GM20431 (cell line): ENCODE measurements around the gene PFAS.

Source experiments
- in situ Hi-C: fragments of 300-500 bp; cut with MseI, MboI; formaldehyde crosslinking; loops from one replicate; pipeline ENCODE4 v1.15.0; 2020; ENCODE audit warnings: low sequenced_read_pairs; ENCODE audit not compliant: unreplicated experiment

PFAS gene

DNA sequence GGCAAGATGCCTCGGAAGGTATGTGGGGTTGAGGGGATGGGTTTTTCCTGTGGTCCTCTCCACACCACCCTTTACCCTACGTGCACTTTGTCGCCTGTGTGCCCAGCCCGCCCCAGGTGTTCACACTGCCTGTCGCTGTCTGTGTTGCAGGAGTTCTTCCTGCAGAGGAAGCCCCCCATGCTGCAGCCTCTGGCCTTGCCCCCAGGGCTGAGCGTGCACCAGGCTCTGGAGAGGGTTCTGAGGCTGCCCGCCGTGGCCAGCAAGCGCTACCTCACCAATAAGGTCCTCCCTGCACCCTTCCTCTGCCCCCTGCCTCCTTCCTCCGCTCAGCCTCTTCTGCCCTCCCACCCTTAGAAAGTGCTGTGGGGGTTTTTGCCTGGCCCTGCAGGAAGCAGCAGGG is 15.2 kb downstream of the PFAS start:
- in situ Hi-C loops = no loop called here

DNA sequence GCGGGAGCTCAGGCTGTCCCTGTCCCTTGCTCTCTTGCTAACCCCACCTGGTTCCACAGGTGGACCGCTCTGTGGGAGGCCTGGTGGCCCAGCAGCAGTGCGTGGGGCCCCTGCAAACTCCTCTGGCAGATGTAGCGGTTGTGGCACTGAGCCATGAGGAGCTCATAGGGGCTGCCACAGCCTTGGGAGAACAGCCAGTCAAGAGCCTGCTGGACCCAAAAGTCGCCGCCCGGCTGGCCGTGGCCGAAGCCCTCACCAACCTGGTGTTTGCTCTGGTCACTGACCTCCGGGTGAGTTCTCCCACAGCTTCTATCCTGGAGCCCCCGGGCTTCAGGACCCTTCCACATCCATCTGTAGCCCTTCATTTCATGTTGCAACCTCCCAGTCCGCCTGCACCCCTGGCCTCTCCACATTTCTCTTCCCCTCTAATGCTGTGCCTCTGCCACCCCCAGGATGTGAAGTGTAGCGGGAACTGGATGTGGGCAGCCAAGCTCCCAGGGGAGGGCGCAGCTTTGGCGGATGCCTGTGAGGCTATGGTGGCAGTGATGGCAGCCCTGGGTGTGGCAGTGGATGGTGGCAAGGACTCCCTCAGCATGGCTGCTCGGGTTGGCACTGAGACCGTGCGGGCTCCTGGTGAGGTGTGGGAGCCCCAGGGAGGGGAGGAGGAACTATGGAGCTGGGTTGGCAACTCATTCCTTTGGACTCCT is 15.9 kb downstream of the PFAS start:
- in situ Hi-C loops = no loop called here

DNA sequence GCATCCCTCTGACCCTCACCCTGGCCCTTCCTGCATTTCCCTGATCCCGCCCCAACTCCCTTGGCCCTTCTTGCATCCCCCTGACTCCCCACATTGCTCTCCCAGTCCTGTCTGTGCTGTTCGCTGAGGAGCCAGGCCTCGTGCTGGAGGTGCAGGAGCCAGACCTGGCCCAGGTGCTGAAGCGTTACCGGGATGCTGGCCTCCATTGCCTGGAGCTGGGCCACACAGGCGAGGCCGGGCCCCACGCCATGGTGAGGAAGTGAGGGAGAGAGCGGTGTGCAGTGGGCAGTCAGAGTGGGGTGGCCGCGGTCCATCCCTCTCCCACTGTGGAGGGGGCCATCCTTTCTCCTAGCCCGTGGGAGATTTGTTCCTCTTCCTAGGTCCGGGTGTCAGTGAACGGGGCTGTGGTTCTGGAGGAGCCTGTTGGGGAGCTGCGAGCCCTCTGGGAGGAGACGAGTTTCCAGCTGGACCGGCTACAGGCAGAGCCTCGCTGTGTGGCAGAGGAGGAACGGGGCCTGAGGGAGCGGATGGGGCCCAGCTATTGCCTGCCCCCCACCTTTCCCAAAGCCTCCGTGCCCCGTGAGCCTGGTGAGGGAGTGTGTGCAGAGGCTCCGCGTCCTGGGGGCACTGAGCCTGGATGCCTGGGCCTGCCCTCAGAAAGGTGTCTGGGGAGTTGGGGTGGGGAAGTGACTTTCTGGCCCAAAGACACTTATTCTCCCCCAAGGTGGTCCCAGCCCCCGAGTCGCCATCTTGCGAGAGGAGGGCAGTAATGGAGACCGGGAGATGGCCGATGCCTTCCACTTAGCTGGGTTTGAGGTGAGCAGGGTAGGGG is 17.8 kb downstream of the PFAS start:
- in situ Hi-C loops = no loop called here

DNA sequence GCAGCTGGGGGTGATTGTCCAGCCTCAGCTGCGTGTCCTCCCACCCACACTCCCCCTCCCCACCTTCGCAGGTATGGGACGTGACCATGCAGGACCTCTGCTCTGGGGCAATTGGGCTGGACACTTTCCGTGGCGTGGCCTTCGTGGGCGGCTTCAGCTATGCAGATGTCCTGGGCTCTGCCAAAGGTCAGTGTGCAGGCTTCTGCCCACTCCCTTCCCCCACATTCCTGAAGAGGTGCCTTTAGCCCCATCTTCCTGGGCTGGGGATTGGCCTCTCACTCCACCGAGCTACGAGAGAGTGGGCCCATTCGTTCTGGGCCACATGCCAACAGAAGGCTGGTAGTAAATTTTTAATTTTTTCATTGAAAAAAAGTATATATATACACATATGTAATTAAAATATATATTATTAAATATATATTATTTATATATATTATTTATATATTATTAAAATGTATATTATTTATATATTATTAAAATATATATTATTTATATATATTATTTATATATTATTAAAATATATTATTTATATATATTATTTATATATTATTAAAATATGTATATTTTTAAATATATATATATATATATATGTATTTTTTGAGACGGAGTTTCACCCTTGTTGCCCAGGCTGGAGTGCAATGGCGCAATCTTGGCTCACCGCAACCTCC is 18.5 kb downstream of the PFAS start:
- in situ Hi-C loops = no loop called here

DNA sequence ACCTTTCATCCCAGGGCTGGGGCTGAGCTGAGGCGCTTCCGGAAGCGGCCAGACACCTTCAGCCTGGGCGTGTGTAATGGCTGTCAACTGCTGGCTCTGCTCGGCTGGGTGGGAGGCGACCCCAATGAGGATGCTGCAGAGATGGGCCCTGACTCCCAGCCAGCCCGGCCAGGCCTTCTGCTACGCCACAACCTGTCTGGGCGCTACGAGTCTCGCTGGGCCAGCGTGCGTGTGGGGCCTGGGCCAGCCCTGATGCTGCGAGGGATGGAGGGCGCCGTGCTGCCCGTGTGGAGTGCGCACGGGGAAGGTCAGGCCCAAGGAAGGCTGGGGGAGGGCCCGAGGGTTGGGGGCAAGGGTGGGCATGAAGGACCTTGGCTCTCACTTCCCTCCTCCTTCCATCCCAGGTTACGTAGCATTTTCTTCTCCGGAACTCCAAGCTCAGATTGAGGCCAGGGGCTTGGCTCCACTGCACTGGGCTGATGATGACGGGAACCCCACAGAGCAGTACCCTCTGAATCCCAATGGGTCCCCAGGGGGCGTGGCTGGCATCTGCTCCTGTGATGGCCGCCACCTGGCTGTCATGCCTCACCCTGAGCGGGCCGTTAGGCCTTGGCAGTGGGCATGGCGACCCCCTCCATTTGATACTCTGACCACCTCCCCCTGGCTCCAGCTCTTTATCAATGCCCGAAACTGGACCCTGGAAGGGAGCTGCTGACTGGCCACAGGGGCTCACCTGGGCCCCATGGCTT is 19.6 kb downstream of the PFAS start:
- in situ Hi-C loops = no loop called here

DNA sequence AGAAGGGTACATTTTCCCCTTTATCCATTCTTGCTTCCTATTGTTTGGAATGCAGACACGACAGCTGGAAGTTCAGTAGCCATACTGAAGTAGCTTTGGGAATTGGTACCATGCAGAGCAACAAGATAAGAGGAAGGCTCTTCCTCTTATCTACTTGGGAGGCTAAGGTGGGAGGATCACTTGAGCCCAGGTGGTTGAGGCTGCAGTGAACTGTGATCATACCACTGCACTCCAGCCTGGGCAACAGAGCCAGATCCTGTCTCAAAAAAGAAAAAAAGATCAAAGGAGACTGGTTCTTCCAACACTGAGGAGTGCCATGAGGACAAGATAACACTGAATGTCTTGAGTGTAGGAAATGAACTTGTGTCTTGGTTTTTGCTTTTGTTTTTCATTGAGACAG is 23.3 kb downstream of the PFAS start:
- in situ Hi-C loops = no loop called here

DNA sequence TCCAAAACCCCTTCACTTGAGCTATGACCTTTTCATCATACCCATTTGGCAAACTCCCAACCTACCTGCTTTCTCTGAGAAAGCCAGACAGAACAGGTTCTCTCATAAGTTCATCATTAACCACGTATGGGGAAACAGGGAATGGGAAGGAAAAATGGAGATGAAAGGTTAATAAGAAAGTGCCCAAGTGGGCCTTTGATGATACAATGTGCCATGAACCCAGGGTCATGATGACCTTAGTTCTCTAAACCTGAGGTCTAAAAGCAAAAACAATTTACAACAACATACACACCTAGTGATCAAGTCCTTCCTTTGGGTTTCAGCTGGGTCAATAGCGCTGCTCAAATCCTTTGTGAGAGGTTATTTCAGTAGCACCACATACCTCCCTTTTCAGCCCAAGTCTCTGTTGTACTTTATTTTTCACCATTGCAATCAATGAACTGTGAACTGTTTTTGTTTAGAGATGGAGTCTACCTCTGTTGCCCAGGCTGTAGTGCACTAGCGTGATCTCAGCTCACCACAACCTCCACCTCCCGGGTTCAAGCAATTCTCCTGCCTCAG is 24.9 kb downstream of the PFAS start:
- in situ Hi-C loops = no loop called here

DNA sequence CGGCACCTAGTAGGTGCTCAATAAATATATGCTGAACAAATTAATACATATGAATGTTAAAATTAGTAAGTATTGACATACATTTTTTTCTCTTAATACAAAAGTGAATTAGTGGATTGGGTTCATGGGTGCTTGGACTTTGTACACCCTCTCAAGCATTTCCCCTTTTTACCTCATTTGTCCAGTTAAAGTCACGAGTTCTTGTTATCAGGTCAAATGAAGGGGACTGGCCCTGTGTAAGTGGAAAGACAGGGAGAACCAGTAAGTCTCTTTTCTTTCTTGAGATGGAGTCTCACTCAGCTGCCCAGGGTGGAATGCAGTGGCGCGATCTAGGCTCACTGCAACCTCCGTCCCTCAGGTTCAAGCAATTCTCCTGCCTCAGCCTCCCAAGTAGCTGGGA is 25.7 kb downstream of the PFAS start:
- in situ Hi-C loops = no loop called here

DNA sequence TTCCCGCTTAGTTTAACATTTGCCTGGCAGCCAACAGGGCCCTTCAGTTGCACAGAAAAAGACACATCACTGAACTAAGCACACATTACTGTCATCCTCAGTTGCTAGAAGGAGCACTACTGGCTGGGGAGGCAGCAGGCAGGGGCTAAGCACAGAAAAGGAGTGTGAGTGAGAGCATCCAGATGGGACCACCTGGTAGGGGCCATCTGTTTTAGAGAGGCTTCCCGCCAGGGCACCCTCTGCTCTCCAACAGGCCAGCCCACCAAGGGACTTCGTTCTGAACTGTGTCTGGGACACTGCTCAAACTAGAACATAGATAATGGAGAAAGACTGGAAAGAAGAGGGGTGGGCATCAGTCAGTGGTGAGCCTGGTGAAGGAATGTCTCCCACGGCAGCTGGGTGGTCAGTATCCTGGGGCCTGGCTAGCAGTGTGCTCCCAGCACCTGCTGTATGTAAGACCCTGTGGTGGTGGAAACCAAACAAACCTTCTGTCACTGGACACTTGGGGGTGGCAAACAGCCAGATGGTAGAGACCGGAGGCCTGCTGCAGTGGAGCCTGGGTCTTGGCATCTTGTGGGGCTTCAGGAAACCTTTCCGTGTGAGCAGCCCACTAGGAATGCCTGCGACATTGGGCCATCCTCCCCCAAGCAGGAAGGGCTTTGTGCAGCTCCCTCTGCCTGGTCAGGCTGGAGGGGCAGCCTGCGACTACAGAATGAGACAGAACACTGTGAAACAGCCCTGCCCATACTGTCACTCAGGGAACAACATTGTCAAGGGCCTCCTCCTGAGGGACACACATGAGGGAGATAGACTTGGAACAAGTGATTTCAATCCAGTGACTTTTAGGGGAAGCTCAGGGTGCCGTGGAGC is 26.6 kb downstream of the PFAS start:
- in situ Hi-C loops = no loop called here

DNA sequence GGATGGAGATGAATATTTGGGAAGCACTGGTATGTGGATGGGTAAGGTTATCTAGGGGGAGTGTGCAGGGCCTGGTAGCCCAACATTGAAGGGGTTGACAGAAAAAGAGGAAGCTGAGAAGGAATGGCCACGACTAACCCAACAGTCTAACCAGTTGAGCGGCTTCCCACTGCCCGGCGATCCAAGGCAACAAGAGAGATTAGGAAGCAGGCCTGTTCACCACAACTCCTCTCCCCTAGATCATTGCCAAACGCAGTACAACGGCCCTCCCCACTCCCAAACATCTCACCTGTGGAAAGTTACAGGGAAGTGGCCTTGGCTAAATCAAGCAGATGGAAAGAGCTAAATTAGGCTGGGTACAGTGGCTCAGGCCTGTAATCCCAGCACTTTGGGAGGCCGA is 28.2 kb downstream of the PFAS start:
- in situ Hi-C loops = no loop called here

DNA sequence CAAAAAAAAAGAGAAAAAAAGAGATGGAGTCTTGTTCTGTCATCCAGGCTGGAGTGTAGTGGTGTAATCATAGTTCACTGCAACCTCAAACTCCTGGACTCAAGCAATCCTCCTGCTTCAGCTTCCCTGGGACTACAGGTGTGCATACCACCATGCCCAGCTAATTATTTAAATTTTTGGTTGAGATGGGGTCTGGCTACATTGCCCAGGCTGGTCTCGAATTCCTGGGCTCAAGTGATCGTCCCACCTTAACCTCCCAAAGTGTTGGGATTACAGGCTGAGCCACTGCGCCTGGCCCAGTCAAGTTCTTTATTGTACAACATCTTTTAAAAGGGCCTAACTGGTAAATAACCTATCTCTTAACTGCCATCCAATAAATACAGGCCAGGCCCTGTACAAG is 33.3 kb downstream of the PFAS start:
- in situ Hi-C loops = no loop called here

DNA sequence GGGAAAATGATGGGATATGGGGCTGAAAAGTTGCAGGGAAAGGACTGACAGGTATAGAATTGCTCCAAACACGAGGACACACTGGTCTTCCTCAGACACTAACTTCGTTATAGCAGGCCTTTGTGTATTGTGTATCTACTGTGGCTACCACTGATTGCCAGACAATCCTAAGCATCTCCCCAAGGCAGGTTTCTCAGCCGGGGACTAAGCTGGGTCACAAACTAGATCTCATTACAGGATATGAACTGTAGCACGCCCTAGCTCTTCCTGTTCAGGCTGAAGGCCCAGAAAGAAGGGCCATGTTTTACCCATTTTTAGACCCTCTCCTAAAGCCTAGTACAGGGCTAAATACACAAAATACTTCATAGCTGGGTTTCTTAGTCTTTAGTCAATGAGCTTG is 34.3 kb downstream of the PFAS start:
- in situ Hi-C loops = no loop called here

DNA sequence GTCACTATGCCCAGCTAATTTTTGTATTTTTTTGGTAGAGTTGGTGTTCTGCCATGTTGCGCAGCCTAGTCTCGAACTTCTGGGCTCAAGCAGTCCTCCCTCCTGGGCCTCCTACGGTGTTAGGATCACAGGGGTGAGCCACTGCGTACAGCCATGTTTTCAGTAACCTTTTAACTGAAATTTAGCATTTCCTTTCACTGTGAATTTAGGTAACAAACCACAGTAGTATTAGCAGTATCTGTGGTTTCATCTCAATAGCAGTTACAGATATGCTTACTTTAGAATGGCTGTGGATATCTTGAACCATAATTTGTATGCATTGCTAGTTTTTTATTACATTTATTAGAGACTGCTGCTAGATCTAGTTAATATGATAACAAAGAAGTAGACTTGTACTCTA is 35.0 kb downstream of the PFAS start:
- in situ Hi-C loops = no loop called here

DNA sequence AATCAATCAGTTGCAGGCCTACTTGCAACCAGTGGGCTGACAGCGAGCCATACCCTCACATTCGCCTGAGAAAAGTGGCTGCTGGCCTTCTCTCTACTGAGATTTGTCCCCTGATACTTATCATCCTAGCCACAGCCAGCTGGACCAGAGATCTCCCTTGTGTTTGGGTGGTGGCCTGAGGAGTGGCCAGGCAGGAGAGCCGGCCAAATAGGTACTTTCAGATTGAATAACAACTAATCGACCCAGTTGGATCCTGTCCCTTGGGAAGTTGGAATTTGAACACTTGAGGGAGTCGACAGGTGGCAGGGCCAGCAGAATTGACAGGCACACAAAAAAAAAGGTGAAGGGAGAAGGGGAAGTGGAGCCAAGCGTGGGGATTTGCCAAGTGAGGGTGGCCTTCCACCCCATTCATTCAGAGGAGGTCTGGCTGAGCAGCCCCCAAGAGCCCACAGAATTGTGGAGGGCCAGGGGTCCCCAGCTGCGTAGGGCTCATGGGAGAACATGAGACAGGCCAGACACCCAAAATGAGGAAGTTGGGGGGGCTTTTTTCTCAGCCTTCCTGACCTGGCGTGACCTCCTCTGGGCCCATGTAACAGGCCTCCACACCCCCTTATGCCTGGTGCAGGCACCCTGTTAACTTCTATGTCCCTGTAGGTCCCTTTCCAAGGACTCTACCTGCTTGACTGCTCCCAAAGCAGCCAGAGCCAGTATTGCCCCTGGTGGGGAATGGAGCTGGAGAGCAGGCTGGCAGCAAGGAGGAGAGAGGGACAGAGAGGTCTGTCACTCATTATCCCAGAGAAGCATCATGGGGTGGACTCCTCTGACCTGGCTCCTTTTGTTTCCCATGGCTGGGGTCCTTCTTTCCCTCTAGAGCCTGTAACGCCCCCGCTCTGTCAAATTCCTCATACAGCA is 36.4 kb downstream of the PFAS start:
- in situ Hi-C loops = no loop called here

DNA sequence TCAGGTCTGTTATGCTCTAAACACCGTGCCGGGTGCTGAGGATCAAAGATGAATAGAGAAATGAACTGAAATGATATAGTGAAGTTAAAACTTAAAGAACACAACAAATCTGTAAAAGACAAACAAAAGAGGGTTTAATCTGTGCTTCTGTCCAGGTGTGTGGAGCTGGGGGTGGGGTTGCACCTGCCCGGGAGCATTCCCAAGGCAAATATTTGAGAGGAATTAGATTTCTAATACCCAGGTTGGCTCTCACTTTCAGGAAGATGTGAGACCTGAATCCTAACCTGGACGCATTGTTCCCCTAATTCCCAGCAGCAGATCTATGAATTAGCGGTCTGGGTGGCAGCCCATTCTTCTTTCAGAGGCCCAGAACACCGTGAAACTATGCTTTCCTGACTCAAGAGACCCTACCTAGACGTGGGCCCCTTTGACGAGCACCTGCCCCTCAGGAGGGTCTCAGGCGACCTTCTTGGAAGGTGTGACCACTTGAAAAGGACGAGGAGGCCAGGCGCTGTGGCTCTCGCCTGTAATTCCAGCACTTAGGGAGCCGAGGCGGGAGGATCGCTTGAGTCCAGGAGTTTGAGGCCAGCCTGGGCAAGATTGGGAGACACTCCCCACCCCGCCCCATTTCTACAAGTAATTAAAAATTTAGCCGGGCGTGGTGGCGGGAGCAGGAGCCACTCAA is 38.7 kb downstream of the PFAS start:
- in situ Hi-C loops = no loop called here

DNA sequence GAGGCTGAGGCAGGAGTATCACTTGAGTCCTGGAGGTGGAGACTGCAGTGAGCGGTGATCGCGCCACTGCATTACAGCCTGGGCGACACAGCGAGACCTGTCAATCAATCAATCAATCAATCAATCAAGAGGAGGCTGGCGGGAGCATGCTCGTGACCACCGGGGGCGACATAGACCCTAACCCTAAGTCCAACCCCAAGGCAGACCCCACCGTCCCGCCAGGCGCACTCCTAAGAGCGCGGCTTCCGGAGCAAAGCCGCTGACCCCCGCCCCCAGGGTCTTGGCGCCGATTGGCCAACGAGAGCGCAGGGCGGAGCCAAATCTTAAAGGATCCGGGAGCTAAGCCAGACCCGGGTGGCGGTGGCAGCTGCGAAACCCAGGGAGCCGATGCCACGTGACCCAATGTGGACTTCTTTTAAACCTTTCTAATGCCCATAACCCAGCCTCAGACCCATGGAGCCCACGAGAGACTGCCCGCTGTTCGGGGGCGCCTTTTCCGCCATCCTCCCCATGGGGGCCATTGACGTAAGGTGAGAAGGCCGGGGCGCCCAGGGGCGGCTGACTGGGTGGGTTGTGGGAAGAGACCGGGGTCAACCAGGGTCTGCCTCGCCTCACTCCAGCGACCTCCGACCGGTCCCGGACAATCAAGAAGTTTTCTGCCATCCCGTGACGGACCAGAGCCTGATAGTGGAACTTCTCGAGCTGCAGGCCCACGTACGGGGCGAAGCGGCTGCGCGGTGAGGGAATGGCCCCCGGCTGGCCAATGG is 39.4 kb downstream of the PFAS start, which contains the start of gene RANGRF:
Gene RANGRF, plus strand, starts transcription at position 335 of the 767 bp plus-strand sequence. Its CDS starts 119 bp downstream, at position 454.
- in situ Hi-C loops = no loop called here

DNA sequence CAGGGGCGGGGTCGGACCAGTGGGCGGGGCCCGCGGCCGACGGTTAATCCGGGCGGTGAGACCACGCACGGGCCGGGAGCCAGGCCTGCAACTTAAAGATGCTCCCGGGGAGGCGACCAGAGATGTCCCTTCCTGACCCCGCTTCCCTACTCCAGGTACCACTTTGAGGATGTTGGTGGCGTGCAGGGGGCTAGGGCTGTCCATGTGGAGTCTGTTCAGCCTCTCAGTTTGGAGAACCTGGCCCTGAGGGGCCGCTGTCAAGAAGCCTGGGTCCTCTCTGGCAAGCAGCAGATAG is 40.0 kb downstream of the PFAS start:
- in situ Hi-C loops = no loop called here
